ENCODE data around the gene SPRED1. TPM values are rescaled to one million over a fixed set of nuclear protein-coding genes. Genes with fewer than 3 reads are reported as not detected.

Gene SPRED1
- total RNA-seq, 2 experiments from 2014 or later, result 7.5 to 21.1 TPM

- no peaks in the 10 kb centered on the region for H3K4me1 ChIP-seq (ENCODE audit: insufficient read depth, low read length, poor library complexity, severe bottlenecking)
- no peaks in the 10 kb centered on the region for H3K36me3 ChIP-seq (ENCODE audit: insufficient read depth, low read length)
- DNase-seq (ENCODE audit: low spot score), result no peak
- H3K27ac ChIP-seq (ENCODE audit: low read depth, low read length, poor library complexity, severe bottlenecking), result no peak overlapping the region
- no peaks in the 10 kb centered on the region for H4K20me1 ChIP-seq (ENCODE audit: insufficient read depth, low read length)
- peaks cover 5% of the 10 kb centered on the region for H3K9me3 ChIP-seq (ENCODE audit: low read length)
- POLR2A ChIA-PET, result interaction anchor here (0.9 kb wide), 1 partner anchor 13 kb away, joined by 3 read pairs; no protein-coding TSS in a partner anchor
- no TSS peak for BruUV-seq (replicated peaks)
- H2AFZ ChIP-seq (ENCODE audit: low read length), result no peak overlapping the region
- no peak for TF ChIP-seq EZH2phosphoT487 (IDR thresholded peaks at IDR 0.05; ENCODE audit: borderline replicate concordance, low read depth, low read length)
- TF ChIP-seq, protein P1, sequence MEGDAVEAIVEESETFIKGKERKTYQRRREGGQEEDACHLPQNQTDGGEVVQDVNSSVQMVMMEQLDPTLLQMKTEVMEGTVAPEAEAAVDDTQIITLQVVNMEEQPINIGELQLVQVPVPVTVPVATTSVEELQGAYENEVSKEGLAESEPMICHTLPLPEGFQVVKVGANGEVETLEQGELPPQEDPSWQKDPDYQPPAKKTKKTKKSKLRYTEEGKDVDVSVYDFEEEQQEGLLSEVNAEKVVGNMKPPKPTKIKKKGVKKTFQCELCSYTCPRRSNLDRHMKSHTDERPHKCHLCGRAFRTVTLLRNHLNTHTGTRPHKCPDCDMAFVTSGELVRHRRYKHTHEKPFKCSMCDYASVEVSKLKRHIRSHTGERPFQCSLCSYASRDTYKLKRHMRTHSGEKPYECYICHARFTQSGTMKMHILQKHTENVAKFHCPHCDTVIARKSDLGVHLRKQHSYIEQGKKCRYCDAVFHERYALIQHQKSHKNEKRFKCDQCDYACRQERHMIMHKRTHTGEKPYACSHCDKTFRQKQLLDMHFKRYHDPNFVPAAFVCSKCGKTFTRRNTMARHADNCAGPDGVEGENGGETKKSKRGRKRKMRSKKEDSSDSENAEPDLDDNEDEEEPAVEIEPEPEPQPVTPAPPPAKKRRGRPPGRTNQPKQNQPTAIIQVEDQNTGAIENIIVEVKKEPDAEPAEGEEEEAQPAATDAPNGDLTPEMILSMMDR (conservative IDR thresholded peaks at IDR 0.05; ENCODE audit: low read length), result no peak
- no peak overlapping the region for H3K4me3 ChIP-seq (ENCODE audit: low read depth, low read length, poor library complexity, severe bottlenecking)
- CTCF ChIA-PET (ENCODE audit: unreplicated experiment), result no interaction called here
- no peak overlapping the region for H3K4me2 ChIP-seq (ENCODE audit: low read length)
- intact Hi-C loops (cut with micrococcal nuclease; ENCODE audit: unreplicated experiment), result no loop called here
- H3K79me2 ChIP-seq (ENCODE audit: insufficient read depth, low read depth, low read length), result no peaks in the 10 kb centered on the region; the same call in 1 of the 2 replicates
- no peaks in the 10 kb centered on the region for H3K9me2 ChIP-seq (ENCODE audit: insufficient read depth, low read length)
Observed at GRCh38 chr15:38294126-38294525, 41.5 kb downstream of the SPRED1 start.

GRCh38 chr15:38297623-38298388 is 45.2 kb downstream of the SPRED1 start:
- intact Hi-C loops (cut with micrococcal nuclease; ENCODE audit: unreplicated experiment), result no loop called here
- no TSS peak for BruUV-seq (replicated peaks)
- Histone ChIP-seq H3K4me1 (ENCODE audit: insufficient read depth, low read length, poor library complexity, severe bottlenecking) (no peaks in the 10 kb centered on the region), H3K27ac (ENCODE audit: low read depth, low read length, poor library complexity, severe bottlenecking) (no peak overlapping the region), H3K9me2 (ENCODE audit: insufficient read depth, low read length) (no peaks in the 10 kb centered on the region), H3K36me3 (ENCODE audit: insufficient read depth, low read length) (no peaks in the 10 kb centered on the region), H3K9me3 (ENCODE audit: low read length) (no peaks in the 10 kb centered on the region), H2AFZ (ENCODE audit: low read length) (no peak overlapping the region), H3K4me2 (ENCODE audit: low read length) (no peak overlapping the region), H3K4me3 (ENCODE audit: low read depth, low read length, poor library complexity, severe bottlenecking) (no peak overlapping the region), H3K79me2 (ENCODE audit: insufficient read depth, low read depth, low read length) (no peaks in the 10 kb centered on the region), H4K20me1 (ENCODE audit: insufficient read depth, low read length) (no peaks in the 10 kb centered on the region)
- no peak for TF ChIP-seq EZH2phosphoT487 (IDR thresholded peaks at IDR 0.05; ENCODE audit: borderline replicate concordance, low read depth, low read length)
- TF ChIP-seq, protein P1 (conservative IDR thresholded peaks at IDR 0.05; ENCODE audit: low read length), result no peak
- CTCF ChIA-PET (ENCODE audit: unreplicated experiment), result no interaction called here
- DNase-seq (ENCODE audit: low spot score), result no peak
- POLR2A ChIA-PET, result interaction anchor here (0.6 kb wide), 1 partner anchor 237 kb away, joined by 4 read pairs; no protein-coding TSS in a partner anchor

- H2AFZ ChIP-seq (ENCODE audit: low read length), result no peak overlapping the region
- no peak for TF ChIP-seq EZH2phosphoT487 (IDR thresholded peaks at IDR 0.05; ENCODE audit: borderline replicate concordance, low read depth, low read length)
- TF ChIP-seq, protein P1 (conservative IDR thresholded peaks at IDR 0.05; ENCODE audit: low read length), result no peak
- POLR2A ChIA-PET, result interaction anchor here (1.4 kb wide), 1 partner anchor 16 kb away, joined by 3 read pairs; no protein-coding TSS in a partner anchor
- BruUV-seq (replicated peaks), result no TSS peak
- no peaks in the 10 kb centered on the region for H3K9me3 ChIP-seq (ENCODE audit: low read length)
- H4K20me1 ChIP-seq (ENCODE audit: insufficient read depth, low read length), result no peaks in the 10 kb centered on the region
- H3K4me1 ChIP-seq (ENCODE audit: insufficient read depth, low read length, poor library complexity, severe bottlenecking), result no peaks in the 10 kb centered on the region
- H3K27ac ChIP-seq (ENCODE audit: low read depth, low read length, poor library complexity, severe bottlenecking), result no peak overlapping the region
- no peak for DNase-seq (ENCODE audit: low spot score)
- CTCF ChIA-PET (ENCODE audit: unreplicated experiment), result no interaction called here
- no peaks in the 10 kb centered on the region for H3K9me2 ChIP-seq (ENCODE audit: insufficient read depth, low read length)
- no peak overlapping the region for H3K4me2 ChIP-seq (ENCODE audit: low read length)
- no peak overlapping the region for H3K4me3 ChIP-seq (ENCODE audit: low read depth, low read length, poor library complexity, severe bottlenecking)
- no peaks in the 10 kb centered on the region for H3K79me2 ChIP-seq (ENCODE audit: insufficient read depth, low read depth, low read length)
- intact Hi-C loops (cut with micrococcal nuclease; ENCODE audit: unreplicated experiment), result no loop called here
- H3K36me3 ChIP-seq (ENCODE audit: insufficient read depth, low read length), result no peaks in the 10 kb centered on the region
Observed at GRCh38 chr15:38299216-38299615, 46.6 kb downstream of the SPRED1 start.

All from OCI-LY7 (cell line).